Stomach smooth muscle (tissue), 2 donors: Measurements from ENCODE around the gene KCNAB1.
"Not testable (repeated sequence)": the region's sequence is repeated elsewhere in the genome, so short reads cannot be mapped to it uniquely, and the experiment has no call there.

Experiments used
- H3K27ac ChIP-seq: one replicate; pipeline ENCODE4 v1.7.0; 2013; ENCODE audit warnings: mild to moderate bottlenecking, low read length, inconsistent platforms
- H3K27me3 ChIP-seq, 2 donors: one replicate each; pipeline ENCODE4 v1.7.0; 2013; ENCODE audit warnings: low read length in 2 of 2; ENCODE audit not compliant: insufficient read depth in 2 of 2, control insufficient read depth in 1 of 2
- H3K36me3 ChIP-seq, 2 donors: one replicate each; pipeline ENCODE4 v1.7.0; 2013; ENCODE audit warnings: low read length in 2 of 2; ENCODE audit not compliant: control insufficient read depth in 2 of 2, insufficient read depth in 2 of 2
- H3K4me1 ChIP-seq: one replicate; pipeline ENCODE4 v1.7.0; 2013; ENCODE audit warnings: low read length; ENCODE audit not compliant: control insufficient read depth, insufficient read depth
- H3K4me3 ChIP-seq, 2 donors: one replicate each; pipeline ENCODE4 v1.7.0; 2013; ENCODE audit warnings: low read length in 2 of 2
- H3K9ac ChIP-seq, 2 donors: one replicate each; pipeline ENCODE4 v1.7.0; 2013; ENCODE audit warnings: low read length in 2 of 2, mild to moderate bottlenecking in 1 of 2
- H3K9me3 ChIP-seq, 2 donors: one replicate each; pipeline ENCODE4 v1.7.0; 2013; ENCODE audit warnings: low read length in 2 of 2; ENCODE audit not compliant: control insufficient read depth in 2 of 2
- donor health status: healthy.
- donor health status: Pancreatic carcinoma.

The KCNAB1 gene

GRCh38 chr3:156197152-156197551, 76.8 kb downstream of the KCNAB1 start:
- H3K27ac ChIP-seq, H3K9ac ChIP-seq, H3K36me3 ChIP-seq, H3K9me3 ChIP-seq, H3K4me1 ChIP-seq, H3K27me3 ChIP-seq, H3K4me3 ChIP-seq: not testable (repeated sequence)

- Histone ChIP-seq H3K27me3 (peaks cover 0 to 2% of the 10 kb centered on the region in 2 donors), H3K36me3 (no peaks in the 10 kb centered on the region), H3K9me3 (no peaks in the 10 kb centered on the region), H3K27ac (no peak overlapping the region), H3K9ac (no peak overlapping the region), H3K4me1 (no peaks in the 10 kb centered on the region), H3K4me3 (no peak overlapping the region)
These were observed 81.3 kb downstream of the KCNAB1 start for GRCh38 chr3:156201411-156202405.

GRCh38 chr3:156206157-156206556, 85.8 kb downstream of the KCNAB1 start:
- H3K9me3 ChIP-seq = no peaks in the 10 kb centered on the region
- no peaks in the 10 kb centered on the region for H3K4me1 ChIP-seq
- H3K9ac ChIP-seq = no peak overlapping the region
- no peak overlapping the region for H3K4me3 ChIP-seq
- no peak overlapping the region for H3K27ac ChIP-seq
- no peaks in the 10 kb centered on the region for H3K36me3 ChIP-seq
- peaks cover 0 to 2% of the 10 kb centered on the region in 2 donors for H3K27me3 ChIP-seq

DNA sequence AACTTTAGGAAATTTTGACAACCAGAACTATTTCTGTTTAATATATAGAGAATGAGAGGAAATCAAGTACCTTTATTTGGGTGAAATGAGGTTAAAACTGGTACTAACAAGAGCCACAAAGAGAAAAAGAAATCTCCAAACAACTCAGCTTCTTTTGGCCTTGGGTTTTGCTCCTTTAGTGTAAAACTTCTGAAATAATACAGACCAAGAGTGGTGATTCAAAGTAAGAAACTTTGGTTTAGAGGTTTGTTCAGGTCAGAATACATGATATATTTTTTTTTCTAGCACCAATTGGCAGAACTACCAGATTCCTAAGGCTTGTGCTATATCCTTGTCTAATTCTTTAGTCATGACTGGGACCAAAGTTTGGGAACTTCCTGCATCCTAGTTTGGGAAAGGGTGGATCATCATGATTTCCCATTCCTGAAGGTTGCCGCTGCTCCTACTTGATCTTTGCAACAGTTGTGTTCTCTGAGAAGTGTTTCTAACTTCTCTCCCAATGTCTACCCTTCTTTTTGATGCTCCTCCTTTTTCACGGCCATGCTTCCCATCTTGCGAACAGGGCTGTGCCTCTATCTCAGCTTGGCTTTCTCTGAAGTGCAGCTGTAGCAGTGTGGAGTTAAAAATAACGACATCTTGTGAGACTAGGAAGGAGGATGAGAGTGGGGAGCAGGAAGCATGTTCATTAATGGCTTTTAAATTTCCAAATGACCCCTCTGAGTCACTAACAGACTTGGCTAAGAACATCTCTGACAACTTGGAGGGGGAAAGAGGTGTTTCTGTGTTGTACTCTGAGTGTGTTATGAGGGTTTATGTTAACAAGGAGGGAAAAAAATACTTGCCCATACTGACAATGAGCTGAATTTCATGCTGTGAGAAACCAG, 87.7 kb downstream of the KCNAB1 start:
- no peaks in the 10 kb centered on the region for H3K27me3 ChIP-seq
- H3K4me1 ChIP-seq = no peaks in the 10 kb centered on the region
- no peaks in the 10 kb centered on the region for H3K36me3 ChIP-seq
- H3K9me3 ChIP-seq = no peaks in the 10 kb centered on the region
- H3K4me3 ChIP-seq = no peak overlapping the region
- no peak overlapping the region for H3K27ac ChIP-seq
- H3K9ac ChIP-seq = no peak overlapping the region

DNA sequence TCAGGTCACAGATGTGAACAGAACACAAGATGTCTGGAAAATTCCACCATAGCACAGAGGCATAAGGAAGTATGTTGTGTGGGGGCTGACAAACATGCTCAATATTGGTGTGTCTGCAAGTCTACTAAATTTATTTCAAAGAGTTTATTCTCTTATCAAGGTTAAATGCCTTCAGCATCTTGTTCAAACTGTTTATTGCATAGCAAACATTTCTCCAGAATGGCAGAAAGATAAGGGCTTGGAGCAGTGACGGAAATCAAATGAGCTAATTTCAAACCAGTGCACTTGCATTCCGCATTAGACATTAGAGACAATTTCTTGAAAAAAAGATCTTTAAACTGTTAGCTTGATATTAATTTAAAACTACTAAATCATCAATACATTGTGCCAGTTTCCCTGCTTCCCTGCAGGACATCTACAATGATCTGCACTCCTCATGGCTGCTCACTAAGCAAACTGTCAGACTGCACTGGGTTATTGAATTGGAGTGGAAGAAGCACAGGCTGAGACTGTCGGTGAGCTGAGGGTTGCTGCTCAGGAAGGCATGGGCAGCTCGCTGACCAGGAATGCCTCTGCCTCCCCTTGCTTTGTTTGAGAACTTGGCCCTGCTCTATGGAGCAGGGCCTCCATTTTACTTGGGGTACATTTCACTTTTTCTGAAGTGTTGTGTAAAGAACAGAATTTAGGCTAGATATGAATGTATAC, 89.4 kb downstream of the KCNAB1 start:
- Histone ChIP-seq H3K4me1 (no peaks in the 10 kb centered on the region), H3K27ac (no peak overlapping the region), H3K9me3 (no peaks in the 10 kb centered on the region), H3K4me3 (no peak overlapping the region), H3K36me3 (no peaks in the 10 kb centered on the region), H3K27me3 (no peaks in the 10 kb centered on the region), H3K9ac (no peak overlapping the region)

GRCh38 chr3:156211583-156211982, 91.2 kb downstream of the KCNAB1 start:
- no peaks in the 10 kb centered on the region for H3K36me3 ChIP-seq
- H3K4me3 ChIP-seq = no peak overlapping the region
- H3K4me1 ChIP-seq = no peaks in the 10 kb centered on the region
- no peak overlapping the region for H3K27ac ChIP-seq
- no peaks in the 10 kb centered on the region for H3K27me3 ChIP-seq
- no peaks in the 10 kb centered on the region for H3K9me3 ChIP-seq
- H3K9ac ChIP-seq = no peak overlapping the region

- Histone ChIP-seq H3K9ac (no peak overlapping the region), H3K9me3 (no peaks in the 10 kb centered on the region), H3K4me1 (no peaks in the 10 kb centered on the region), H3K27ac (no peak overlapping the region), H3K4me3 (no peak overlapping the region), H3K36me3 (no peaks in the 10 kb centered on the region), H3K27me3 (no peaks in the 10 kb centered on the region)
These were observed 94.3 kb downstream of the KCNAB1 start for GRCh38 chr3:156214676-156215075.

GRCh38 chr3:156215751-156216150, 95.4 kb downstream of the KCNAB1 start:
- no peaks in the 10 kb centered on the region for H3K4me1 ChIP-seq

DNA sequence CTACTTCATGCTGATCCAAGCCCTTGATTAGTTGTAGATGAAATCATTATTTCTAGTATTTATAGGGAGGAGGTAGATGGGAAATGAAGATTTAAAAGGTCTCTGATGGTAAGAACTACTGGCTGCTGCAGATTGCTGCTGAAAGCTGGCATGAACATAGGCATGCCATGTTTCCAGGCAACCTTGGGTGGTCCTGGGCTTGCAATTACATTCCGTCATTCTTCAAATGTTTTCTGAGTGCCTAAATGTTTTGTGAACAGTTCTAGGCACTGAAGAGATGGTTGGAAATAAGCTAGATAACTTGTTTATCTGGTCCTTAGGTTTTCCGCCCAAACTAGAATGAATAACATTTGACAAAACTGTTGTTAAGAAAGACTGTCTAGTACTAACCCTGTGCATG, 95.8 kb downstream of the KCNAB1 start:
- no peak overlapping the region for H3K9ac ChIP-seq
- no peaks in the 10 kb centered on the region for H3K4me1 ChIP-seq
- H3K36me3 ChIP-seq = no peaks in the 10 kb centered on the region
- H3K9me3 ChIP-seq = no peaks in the 10 kb centered on the region
- no peak overlapping the region for H3K27ac ChIP-seq
- no peak overlapping the region for H3K4me3 ChIP-seq
- no peaks in the 10 kb centered on the region for H3K27me3 ChIP-seq

More at GRCh38 chr3:156215751-156216150, 95.4 kb downstream of the KCNAB1 start:
- Histone ChIP-seq H3K27ac (no peak overlapping the region), H3K9ac (no peak overlapping the region), H3K4me3 (no peak overlapping the region), H3K9me3 (no peaks in the 10 kb centered on the region), H3K27me3 (no peaks in the 10 kb centered on the region), H3K36me3 (no peaks in the 10 kb centered on the region)

DNA sequence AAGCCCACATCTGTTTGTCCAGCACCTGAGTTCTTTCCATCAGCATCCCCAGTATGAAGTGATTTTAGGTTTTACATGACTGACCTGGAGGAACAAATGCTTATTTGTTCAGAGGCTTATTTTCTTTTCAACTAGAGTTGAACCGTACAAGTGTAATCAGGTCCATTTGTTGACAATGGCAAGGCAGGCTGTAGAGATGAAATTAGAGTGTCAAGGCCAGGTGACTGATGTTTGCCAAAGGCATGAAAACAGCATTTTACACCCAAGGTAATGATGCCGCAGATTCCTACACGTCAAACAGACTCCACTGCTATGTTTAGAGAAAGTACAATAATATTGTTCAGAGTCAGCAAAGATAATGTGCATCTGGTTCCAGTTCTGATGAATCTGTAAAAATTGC, 96.5 kb downstream of the KCNAB1 start:
- H3K27ac ChIP-seq = no peak overlapping the region
- H3K27me3 ChIP-seq = no peaks in the 10 kb centered on the region
- H3K4me1 ChIP-seq = no peaks in the 10 kb centered on the region
- no peak overlapping the region for H3K9ac ChIP-seq
- H3K9me3 ChIP-seq = no peaks in the 10 kb centered on the region
- H3K36me3 ChIP-seq = no peaks in the 10 kb centered on the region
- no peak overlapping the region for H3K4me3 ChIP-seq
